ENCODE data around the gene ELMOD3. TPM values are rescaled to one million over a fixed set of nuclear protein-coding genes. Genes with fewer than 3 reads are reported as not detected.

ELMOD3 gene
- total and polyA plus RNA-seq, 9 of the 15 experiments (the other 6 are each of a cell fraction or from before 2014, with no cell fraction given) = 2.7 to 18.7 (median 11.6) TPM

DNA sequence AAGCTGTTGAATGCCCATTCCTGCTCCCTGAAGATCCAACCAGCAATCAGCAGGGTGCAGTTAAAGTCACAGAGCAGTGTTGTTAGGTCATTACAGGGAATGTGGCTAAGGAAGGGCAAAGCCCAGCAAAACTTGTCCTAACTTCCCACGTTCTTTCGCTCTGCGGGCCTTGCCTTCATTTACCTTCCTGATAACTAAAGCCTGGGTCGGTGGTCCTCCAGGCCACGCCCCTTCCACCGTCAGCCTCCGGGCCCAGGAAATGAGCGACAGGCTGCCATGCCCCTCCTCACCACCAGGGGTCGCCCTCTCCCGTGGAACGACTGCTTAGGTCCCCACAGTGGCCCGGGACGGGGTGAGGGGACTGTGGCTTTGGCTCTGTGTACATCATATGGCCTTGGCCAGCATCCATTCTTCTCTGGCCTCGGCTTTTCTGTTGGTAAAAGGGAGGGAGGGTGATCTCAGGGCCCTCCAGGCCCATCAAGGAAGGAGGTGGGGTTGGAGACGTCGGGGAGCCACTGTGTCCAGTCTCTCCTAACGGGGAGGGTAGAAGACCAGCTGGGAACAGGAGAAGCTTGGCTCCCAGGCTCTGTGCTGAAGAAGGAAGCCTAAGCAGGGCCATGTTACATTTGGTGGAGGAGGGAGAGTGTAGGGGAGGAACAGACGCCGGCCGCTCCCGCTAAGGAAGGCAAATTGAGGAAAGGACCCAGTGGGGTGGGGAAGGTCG lies 66.1 kb downstream of the ELMOD3 start (continued):
- TF ChIP-seq NFATC3 (IDR thresholded peaks at IDR 0.05) = no peak
- TF ChIP-seq, protein P1, sequence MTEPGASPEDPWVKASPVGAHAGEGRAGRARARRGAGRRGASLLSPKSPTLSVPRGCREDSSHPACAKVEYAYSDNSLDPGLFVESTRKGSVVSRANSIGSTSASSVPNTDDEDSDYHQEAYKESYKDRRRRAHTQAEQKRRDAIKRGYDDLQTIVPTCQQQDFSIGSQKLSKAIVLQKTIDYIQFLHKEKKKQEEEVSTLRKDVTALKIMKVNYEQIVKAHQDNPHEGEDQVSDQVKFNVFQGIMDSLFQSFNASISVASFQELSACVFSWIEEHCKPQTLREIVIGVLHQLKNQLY (CRISPR knock-in tag; conservative IDR thresholded peaks at IDR 0.05) = 0 out of 4 replicates have a peak, but pooled peaks of 1 of the 2 experiments have one; percentile 15
- no peak for TF ChIP-seq NR3C1 (CRISPR knock-in tag; IDR thresholded peaks at IDR 0.05)
- no peak for TF ChIP-seq ERF (CRISPR knock-in tag; IDR thresholded peaks at IDR 0.05)
- TF ChIP-seq SMAD3 (CRISPR knock-in tag; conservative IDR thresholded peaks at IDR 0.05) = no peak
- TF ChIP-seq ESRRB (CRISPR knock-in tag; IDR thresholded peaks at IDR 0.05; ENCODE audit: borderline replicate concordance) = no peak
- TF ChIP-seq TEAD1 (CRISPR knock-in tag; IDR thresholded peaks at IDR 0.05) = peak in 1 of 2 experiments; percentile 39; a peak in 1 of 4 replicates
- TF ChIP-seq XRCC4 (IDR thresholded peaks at IDR 0.05; ENCODE audit: extremely low read depth, insufficient read depth, insufficient read length) = no peak
- TF ChIP-seq, protein P2, sequence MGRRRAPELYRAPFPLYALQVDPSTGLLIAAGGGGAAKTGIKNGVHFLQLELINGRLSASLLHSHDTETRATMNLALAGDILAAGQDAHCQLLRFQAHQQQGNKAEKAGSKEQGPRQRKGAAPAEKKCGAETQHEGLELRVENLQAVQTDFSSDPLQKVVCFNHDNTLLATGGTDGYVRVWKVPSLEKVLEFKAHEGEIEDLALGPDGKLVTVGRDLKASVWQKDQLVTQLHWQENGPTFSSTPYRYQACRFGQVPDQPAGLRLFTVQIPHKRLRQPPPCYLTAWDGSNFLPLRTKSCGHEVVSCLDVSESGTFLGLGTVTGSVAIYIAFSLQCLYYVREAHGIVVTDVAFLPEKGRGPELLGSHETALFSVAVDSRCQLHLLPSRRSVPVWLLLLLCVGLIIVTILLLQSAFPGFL (CRISPR knock-in tag; IDR thresholded peaks at IDR 0.05) = no peak
- 0 out of 2 replicates have a peak, but pooled peaks have one; percentile 42 for TF ChIP-seq NR2C2 (CRISPR knock-in tag; IDR thresholded peaks at IDR 0.05)
- no peak for TF ChIP-seq NR2C2 (tag; IDR thresholded peaks at IDR 0.05)
- TF ChIP-seq, protein P3, sequence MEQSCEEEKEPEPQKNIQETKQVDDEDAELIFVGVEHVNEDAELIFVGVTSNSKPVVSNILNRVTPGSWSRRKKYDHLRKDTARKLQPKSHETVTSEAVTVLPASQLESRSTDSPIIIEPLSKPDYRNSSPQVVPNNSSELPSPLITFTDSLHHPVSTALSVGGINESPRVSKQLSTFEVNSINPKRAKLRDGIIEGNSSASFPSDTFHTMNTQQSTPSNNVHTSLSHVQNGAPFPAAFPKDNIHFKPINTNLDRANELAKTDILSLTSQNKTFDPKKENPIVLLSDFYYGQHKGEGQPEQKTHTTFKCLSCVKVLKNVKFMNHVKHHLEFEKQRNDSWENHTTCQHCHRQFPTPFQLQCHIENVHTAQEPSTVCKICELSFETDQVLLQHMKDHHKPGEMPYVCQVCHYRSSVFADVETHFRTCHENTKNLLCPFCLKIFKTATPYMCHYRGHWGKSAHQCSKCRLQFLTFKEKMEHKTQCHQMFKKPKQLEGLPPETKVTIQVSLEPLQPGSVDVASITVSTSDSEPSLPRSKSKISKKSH (CRISPR knock-in tag; IDR thresholded peaks at IDR 0.05) = no peak
- TF ChIP-seq FOSL1 (tag; conservative IDR thresholded peaks at IDR 0.05) = no peak; the same call in 1 of the 2 replicates
- TF ChIP-seq, protein P4, sequence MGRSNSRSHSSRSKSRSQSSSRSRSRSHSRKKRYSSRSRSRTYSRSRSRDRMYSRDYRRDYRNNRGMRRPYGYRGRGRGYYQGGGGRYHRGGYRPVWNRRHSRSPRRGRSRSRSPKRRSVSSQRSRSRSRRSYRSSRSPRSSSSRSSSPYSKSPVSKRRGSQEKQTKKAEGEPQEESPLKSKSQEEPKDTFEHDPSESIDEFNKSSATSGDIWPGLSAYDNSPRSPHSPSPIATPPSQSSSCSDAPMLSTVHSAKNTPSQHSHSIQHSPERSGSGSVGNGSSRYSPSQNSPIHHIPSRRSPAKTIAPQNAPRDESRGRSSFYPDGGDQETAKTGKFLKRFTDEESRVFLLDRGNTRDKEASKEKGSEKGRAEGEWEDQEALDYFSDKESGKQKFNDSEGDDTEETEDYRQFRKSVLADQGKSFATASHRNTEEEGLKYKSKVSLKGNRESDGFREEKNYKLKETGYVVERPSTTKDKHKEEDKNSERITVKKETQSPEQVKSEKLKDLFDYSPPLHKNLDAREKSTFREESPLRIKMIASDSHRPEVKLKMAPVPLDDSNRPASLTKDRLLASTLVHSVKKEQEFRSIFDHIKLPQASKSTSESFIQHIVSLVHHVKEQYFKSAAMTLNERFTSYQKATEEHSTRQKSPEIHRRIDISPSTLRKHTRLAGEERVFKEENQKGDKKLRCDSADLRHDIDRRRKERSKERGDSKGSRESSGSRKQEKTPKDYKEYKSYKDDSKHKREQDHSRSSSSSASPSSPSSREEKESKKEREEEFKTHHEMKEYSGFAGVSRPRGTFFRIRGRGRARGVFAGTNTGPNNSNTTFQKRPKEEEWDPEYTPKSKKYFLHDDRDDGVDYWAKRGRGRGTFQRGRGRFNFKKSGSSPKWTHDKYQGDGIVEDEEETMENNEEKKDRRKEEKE (IDR thresholded peaks at IDR 0.05; ENCODE audit: borderline replicate concordance in 1 of 2, control insufficient read depth in 1 of 2, low read depth in 2 of 2, low read length in 1 of 2) = no peak
- peak; percentile 50; the same call in 1 of the 2 replicates for TF ChIP-seq ZNF140 (CRISPR knock-in tag; IDR thresholded peaks at IDR 0.05)
- TF ChIP-seq, protein P5, sequence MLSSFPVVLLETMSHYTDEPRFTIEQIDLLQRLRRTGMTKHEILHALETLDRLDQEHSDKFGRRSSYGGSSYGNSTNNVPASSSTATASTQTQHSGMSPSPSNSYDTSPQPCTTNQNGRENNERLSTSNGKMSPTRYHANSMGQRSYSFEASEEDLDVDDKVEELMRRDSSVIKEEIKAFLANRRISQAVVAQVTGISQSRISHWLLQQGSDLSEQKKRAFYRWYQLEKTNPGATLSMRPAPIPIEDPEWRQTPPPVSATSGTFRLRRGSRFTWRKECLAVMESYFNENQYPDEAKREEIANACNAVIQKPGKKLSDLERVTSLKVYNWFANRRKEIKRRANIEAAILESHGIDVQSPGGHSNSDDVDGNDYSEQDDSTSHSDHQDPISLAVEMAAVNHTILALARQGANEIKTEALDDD (IDR thresholded peaks at IDR 0.05) = no peak
- no peak for TF ChIP-seq TAF15 (IDR thresholded peaks at IDR 0.05; ENCODE audit: low read depth, low read length)
- TF ChIP-seq ZNF644 (tag; IDR thresholded peaks at IDR 0.05; ENCODE audit: low read depth) = no peak
- no peak for TF ChIP-seq KLF1 (tag; IDR thresholded peaks at IDR 0.05)

Data from K562 (cell line).